ENCODE data around the gene GMPPA. TPM values are rescaled to one million over a fixed set of nuclear protein-coding genes. Genes with fewer than 3 reads are reported as not detected.

GMPPA gene
- total and polyA plus RNA-seq, 4 donors = 18.8 to 48.9 (median 38.7) TPM

DNA sequence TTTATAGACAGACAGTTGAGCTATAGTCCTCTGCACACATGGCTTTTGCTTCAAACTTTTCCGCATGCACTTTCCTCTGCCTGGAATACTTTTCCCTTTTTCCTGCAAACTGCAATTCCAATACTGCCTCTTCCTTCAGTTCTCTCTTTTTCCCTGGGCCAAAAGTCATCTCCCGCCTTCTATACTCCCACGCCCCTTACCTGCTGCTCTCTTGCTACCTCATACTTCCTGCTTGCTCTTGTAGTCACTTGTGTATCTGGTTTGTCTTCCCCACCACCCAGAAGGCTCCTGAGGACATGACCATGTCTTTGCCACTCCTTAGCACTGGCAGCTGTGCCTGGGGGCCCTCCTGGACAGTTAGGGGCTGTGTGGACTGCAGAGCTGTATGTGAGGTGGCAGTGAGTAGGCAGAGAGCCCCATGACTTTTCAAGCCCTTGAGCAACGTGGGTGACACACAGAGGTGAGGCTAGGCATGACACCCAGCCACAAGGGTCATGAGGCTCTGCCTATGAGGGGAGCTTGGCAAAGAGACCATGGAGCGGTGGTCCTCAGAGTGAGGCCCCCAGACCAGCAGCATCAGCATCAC lies 40.8 kb upstream of the GMPPA start:
- 73 to 81% methylated on average over 5 of the region's 5 CpGs for WGBS, 2 donors
- Histone ChIP-seq H3K4me1 (ENCODE audit: control insufficient read depth in 5 of 5, insufficient read depth in 5 of 5, low read length in 5 of 5) (peaks cover 0 to 36% (median 12%) of the 10 kb centered on the region in 5 donors), H3K36me3 (ENCODE audit: control insufficient read depth in 4 of 4, insufficient read depth in 4 of 4, low read length in 4 of 4) (no peaks in the 10 kb centered on the region), H3K27me3 (ENCODE audit: control insufficient read depth in 3 of 3, insufficient read depth in 3 of 3, low read length in 2 of 3) (peaks cover 0 to 2% (median 0%) of the 10 kb centered on the region in 3 donors), H3K9ac (ENCODE audit: insufficient read depth in 1 of 2, low read length in 2 of 2) (no peak overlapping the region), H3K4me3 (no peak overlapping the region), H3K9me3 (ENCODE audit: control insufficient read depth in 4 of 4, insufficient read depth in 3 of 4, low read length in 3 of 4) (no peaks in the 10 kb centered on the region), H3K27ac (ENCODE audit: low read depth in 1 of 2, low read length in 1 of 2) (no peak overlapping the region)
- TF ChIP-seq, protein P1, sequence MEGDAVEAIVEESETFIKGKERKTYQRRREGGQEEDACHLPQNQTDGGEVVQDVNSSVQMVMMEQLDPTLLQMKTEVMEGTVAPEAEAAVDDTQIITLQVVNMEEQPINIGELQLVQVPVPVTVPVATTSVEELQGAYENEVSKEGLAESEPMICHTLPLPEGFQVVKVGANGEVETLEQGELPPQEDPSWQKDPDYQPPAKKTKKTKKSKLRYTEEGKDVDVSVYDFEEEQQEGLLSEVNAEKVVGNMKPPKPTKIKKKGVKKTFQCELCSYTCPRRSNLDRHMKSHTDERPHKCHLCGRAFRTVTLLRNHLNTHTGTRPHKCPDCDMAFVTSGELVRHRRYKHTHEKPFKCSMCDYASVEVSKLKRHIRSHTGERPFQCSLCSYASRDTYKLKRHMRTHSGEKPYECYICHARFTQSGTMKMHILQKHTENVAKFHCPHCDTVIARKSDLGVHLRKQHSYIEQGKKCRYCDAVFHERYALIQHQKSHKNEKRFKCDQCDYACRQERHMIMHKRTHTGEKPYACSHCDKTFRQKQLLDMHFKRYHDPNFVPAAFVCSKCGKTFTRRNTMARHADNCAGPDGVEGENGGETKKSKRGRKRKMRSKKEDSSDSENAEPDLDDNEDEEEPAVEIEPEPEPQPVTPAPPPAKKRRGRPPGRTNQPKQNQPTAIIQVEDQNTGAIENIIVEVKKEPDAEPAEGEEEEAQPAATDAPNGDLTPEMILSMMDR (IDR thresholded peaks at IDR 0.05; ENCODE audit: control extremely low read depth, extremely low read depth) = no peak
- DNase-seq (no peak), ATAC-seq (ENCODE audit: insufficient read depth, low FRiP score) (no peak)

DNA sequence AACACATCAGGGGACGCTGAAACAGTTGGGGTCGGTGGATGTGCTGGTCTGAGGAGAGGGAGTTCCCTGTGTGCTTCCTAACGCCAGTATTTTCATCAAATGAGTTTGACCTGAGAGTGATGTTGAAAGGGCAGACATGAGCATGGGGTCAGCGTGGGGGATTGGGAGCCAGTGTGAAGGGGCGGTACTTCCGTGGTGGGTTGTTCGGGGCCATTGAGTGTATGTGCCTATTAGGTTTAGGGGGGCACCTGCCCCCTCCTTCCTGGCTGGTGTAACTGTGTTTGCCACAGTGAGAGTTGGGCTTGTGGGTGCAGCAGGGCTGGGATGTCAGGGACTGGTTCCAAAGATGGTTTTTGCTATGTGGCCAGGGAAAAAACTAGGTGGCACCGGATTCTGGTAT lies 39.7 kb upstream of the GMPPA start:
- TF ChIP-seq, protein P1 (IDR thresholded peaks at IDR 0.05; ENCODE audit: control extremely low read depth, extremely low read depth) = no peak
- DNase-seq = no peak
- Histone ChIP-seq H3K36me3 (ENCODE audit: control insufficient read depth in 4 of 4, insufficient read depth in 4 of 4, low read length in 4 of 4) (no peaks in the 10 kb centered on the region), H3K4me1 (ENCODE audit: control insufficient read depth in 5 of 5, insufficient read depth in 5 of 5, low read length in 5 of 5) (peaks cover 0 to 25% (median 7%) of the 10 kb centered on the region in 5 donors), H3K27ac (ENCODE audit: low read depth in 1 of 2, low read length in 1 of 2) (peak overlapping the region in 1 of 2 donors; percentile 86), H3K9me3 (ENCODE audit: control insufficient read depth in 4 of 4, insufficient read depth in 3 of 4, low read length in 3 of 4) (no peaks in the 10 kb centered on the region), H3K4me3 (no peak overlapping the region), H3K27me3 (ENCODE audit: control insufficient read depth in 3 of 3, insufficient read depth in 3 of 3, low read length in 2 of 3) (no peaks in the 10 kb centered on the region), H3K9ac (ENCODE audit: insufficient read depth in 1 of 2, low read length in 2 of 2) (no peak overlapping the region)
- WGBS, 2 donors = 83 to 94% methylated on average over 8 of the region's 8 CpGs
- ATAC-seq (ENCODE audit: insufficient read depth, low FRiP score) = no peak

DNA sequence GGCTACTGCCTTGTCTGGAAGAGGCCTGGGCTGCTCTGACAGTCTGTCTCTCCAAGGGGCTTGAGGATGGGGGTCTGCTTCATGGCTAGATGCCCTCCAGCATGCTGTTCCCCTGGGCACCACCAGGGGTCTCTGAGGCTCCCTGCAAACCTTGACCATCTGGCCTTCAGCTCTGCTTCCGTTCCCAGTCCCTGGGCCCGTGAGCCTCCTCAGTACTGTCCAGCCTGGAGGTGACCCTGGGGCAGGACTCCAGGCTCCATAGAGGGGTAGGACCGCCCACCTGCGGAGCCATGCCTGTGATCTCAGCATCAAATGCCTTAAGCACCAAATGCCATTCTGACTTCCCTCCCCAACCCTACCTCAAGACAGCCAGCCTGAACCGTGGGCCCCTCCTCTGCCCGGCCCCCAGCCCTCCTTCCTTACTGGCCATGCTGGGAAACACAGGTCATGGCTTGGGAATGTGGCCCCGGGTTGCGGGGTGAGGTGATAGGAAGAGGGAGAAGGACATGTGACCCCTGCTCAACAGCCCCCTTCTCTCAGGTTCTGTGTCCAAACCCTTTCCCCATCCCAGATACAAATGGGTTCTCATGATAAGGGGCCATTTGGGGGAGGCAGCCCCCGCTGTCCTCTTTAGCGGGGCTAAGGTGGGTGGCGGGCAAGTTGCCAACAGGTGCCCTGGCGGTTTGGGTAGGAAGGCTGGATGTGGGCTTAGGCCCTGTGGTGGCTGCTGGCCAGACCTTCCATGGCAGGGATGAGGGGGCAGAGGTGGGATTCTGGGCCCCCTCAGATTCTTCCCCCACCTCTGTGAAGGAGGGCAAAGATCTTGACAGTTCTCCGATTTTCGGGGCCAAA lies 39.0 kb upstream of the GMPPA start:
- H3K36me3 ChIP-seq (ENCODE audit: control insufficient read depth in 4 of 4, insufficient read depth in 4 of 4, low read length in 4 of 4) = no peaks in the 10 kb centered on the region
- TF ChIP-seq, protein P1 (IDR thresholded peaks at IDR 0.05; ENCODE audit: control extremely low read depth, extremely low read depth) = peak; percentile 60
- no peaks in the 10 kb centered on the region for H3K27me3 ChIP-seq (ENCODE audit: control insufficient read depth in 3 of 3, insufficient read depth in 3 of 3, low read length in 2 of 3)
- peak overlapping the region in 1 of 2 donors; percentile 86 for H3K27ac ChIP-seq (ENCODE audit: low read depth in 1 of 2, low read length in 1 of 2)
- peak; percentile 68 for ATAC-seq (ENCODE audit: insufficient read depth, low FRiP score)
- peaks cover 0 to 24% (median 7%) of the 10 kb centered on the region in 5 donors for H3K4me1 ChIP-seq (ENCODE audit: control insufficient read depth in 5 of 5, insufficient read depth in 5 of 5, low read length in 5 of 5)
- peak overlapping the region in 1 of 2 donors; percentile 53 for H3K9ac ChIP-seq (ENCODE audit: insufficient read depth in 1 of 2, low read length in 2 of 2)
- H3K4me3 ChIP-seq = no peak overlapping the region
- H3K9me3 ChIP-seq (ENCODE audit: control insufficient read depth in 4 of 4, insufficient read depth in 3 of 4, low read length in 3 of 4) = no peaks in the 10 kb centered on the region
- peak; percentile 58 to 70 (median 68) for DNase-seq
- 48 to 67% methylated on average over 14 of the region's 14 CpGs for WGBS, 2 donors

All from lung (tissue), 12 donors.